H1 (cell line): ENCODE measurements around the gene WDR27. TPM values are rescaled to one million over a fixed set of nuclear protein-coding genes. Genes with fewer than 3 reads are reported as not detected.

Experiments
- CTCF ChIA-PET: fragments of 300-600 bp; sonication (Branson Sonifier 250); formaldehyde crosslinking; loops from one replicate; lab custom pipeline; 2021; ENCODE audit not compliant: partially characterized antibody; lab: Charles Lee
- POLR2A ChIA-PET: fragments of 300-600 bp; sonication (Branson Sonifier 250); formaldehyde crosslinking; loops from one replicate; lab custom pipeline; 2021; ENCODE audit warnings: inconsistent platforms; ENCODE audit not compliant: partially characterized antibody; lab: Charles Lee
- DNase-seq, 2 experiments: peaks; one replicate each; pipeline versions ENCODE4 v3.0.0 to v3.0.0-alpha.2; 2010 to 2022; ENCODE audit warnings: low spot score in 2 of 2, low read depth in 1 of 2, mixed read lengths in 1 of 2
- FAIRE-seq: peaks from 2 replicates; lab custom pipeline; 2011; peaks lifted over from hg19 to GRCh38; lab: Jason Lieb, UNC
- H2AFZ ChIP-seq: 2 replicates; pipeline ENCODE4 v1.8.1; 2012; ENCODE audit warnings: low read length, inconsistent platforms
- H2AK5ac ChIP-seq: 2 replicates; pipeline ENCODE4 v1.6.1; 2013; ENCODE audit warnings: low read depth, low read length
- H2BK120ac ChIP-seq: replicated peaks from 2 replicates; pipeline ENCODE3; 2013; ENCODE audit warnings: low read depth, low read length, inconsistent platforms
- H2BK12ac ChIP-seq: 2 replicates; pipeline ENCODE4 v1.6.1; 2013; ENCODE audit warnings: low read depth, low read length
- H2BK15ac ChIP-seq: 2 replicates; pipeline ENCODE4 v1.6.1; 2013; ENCODE audit warnings: low read length
- H2BK20ac ChIP-seq: 2 replicates; pipeline ENCODE4 v1.6.1; 2013; ENCODE audit warnings: low read length
- H2BK5ac ChIP-seq: 2 replicates; pipeline ENCODE4 v1.6.1; 2013; ENCODE audit warnings: low read depth, low read length
- H3K14ac ChIP-seq: 2 replicates; pipeline ENCODE4 v1.6.1; 2013; ENCODE audit warnings: inconsistent platforms; ENCODE audit not compliant: insufficient read length
- H3K18ac ChIP-seq: 2 replicates; pipeline ENCODE4 v1.6.1; 2013; ENCODE audit warnings: low read length; ENCODE audit errors: extremely low read depth
- H3K23ac ChIP-seq: 2 replicates; pipeline ENCODE4 v1.6.1; 2013; ENCODE audit warnings: inconsistent platforms; ENCODE audit not compliant: insufficient read length
- H3K23me2 ChIP-seq: 2 replicates; pipeline ENCODE4 v1.6.1; 2013; ENCODE audit warnings: low read depth, low read length
- H3K27ac ChIP-seq: 2 replicates; pipeline ENCODE4 v1.6.1; 2011; ENCODE audit warnings: low read depth, low read length, inconsistent platforms
- H3K27me3 ChIP-seq, 4 experiments: replicated peaks in 1 of 4; 1 replicate in 1 of 4; 2 replicates in 3 of 4; pipeline versions ENCODE4 v1.6.1 to v1.8.1; 2011 to 2013; ENCODE audit warnings: low read length in 3 of 4, mild to moderate bottlenecking in 3 of 4, inconsistent platforms in 2 of 4, mixed read lengths in 2 of 4, moderate library complexity in 1 of 4; ENCODE audit not compliant: control insufficient read depth in 3 of 4, insufficient read depth in 3 of 4; ENCODE audit errors: extremely low read depth in 1 of 4
- H3K36me3 ChIP-seq, 4 experiments: 2 replicates each; pipeline versions ENCODE4 v1.6.1 to v1.8.1; 2011 to 2013; ENCODE audit warnings: mild to moderate bottlenecking in 4 of 4, low read length in 3 of 4, moderate library complexity in 2 of 4, control low read depth in 1 of 4, inconsistent platforms in 1 of 4; ENCODE audit not compliant: insufficient read depth in 4 of 4, control insufficient read depth in 2 of 4
- H3K4ac ChIP-seq: replicated peaks from 2 replicates; pipeline ENCODE3; 2013; ENCODE audit warnings: low read length, low read depth, mixed read lengths, inconsistent platforms; ENCODE audit not compliant: insufficient read length
- H3K4me1 ChIP-seq, 4 experiments: replicated peaks in 1 of 4; 1 replicate in 1 of 4; 2 replicates in 3 of 4; pipeline versions ENCODE4 v1.6.1 to v1.8.1; 2011 to 2013; ENCODE audit warnings: low read length in 3 of 4, inconsistent platforms in 2 of 4, mixed read lengths in 1 of 4; ENCODE audit not compliant: insufficient read depth in 4 of 4, control insufficient read depth in 3 of 4
- H3K4me2 ChIP-seq, 2 experiments: 2 replicates each; pipeline versions ENCODE4 v1.6.1 to v1.8.1; 2011 to 2013; ENCODE audit warnings: low read depth in 2 of 2, low read length in 2 of 2, control low read depth in 1 of 2, inconsistent platforms in 1 of 2, mild to moderate bottlenecking in 1 of 2; ENCODE audit not compliant: insufficient read depth in 1 of 2
- H3K4me3 ChIP-seq, 4 experiments: fragments of 200-600, 300-600 bp in 1 of 4; sonication (generic), shearing (Covaris generic), sonication (Bioruptor Twin) in 1 of 4; 2 replicates each; pipeline versions ENCODE4 v1.5.1 to v1.8.1; 2011 to 2016; ENCODE audit warnings: low read length in 4 of 4, low read depth in 3 of 4, control low read depth in 2 of 4, inconsistent platforms in 2 of 4, mild to moderate bottlenecking in 2 of 4, mixed read lengths in 1 of 4, moderate library complexity in 1 of 4; ENCODE audit not compliant: insufficient read depth in 2 of 4; ENCODE audit errors: extremely low read depth in 1 of 4
- H3K56ac ChIP-seq: replicated peaks from 2 replicates; pipeline ENCODE3; 2013; ENCODE audit warnings: low read depth, mild to moderate bottlenecking, mixed read lengths, low read length, inconsistent platforms; ENCODE audit not compliant: insufficient read length
- H3K79me1 ChIP-seq: 2 replicates; pipeline ENCODE4 v1.6.1; 2013; ENCODE audit warnings: low read depth, low read length, control low read depth
- H3K79me2 ChIP-seq, 2 experiments: 2 replicates each; pipeline versions ENCODE4 v1.6.1 to v1.8.1; 2012 to 2013; ENCODE audit warnings: low read length in 2 of 2, mild to moderate bottlenecking in 2 of 2, inconsistent platforms in 1 of 2; ENCODE audit not compliant: insufficient read depth in 2 of 2, control insufficient read depth in 1 of 2
- H3K9ac ChIP-seq, 4 experiments: replicated peaks in 1 of 4; 1 replicate in 1 of 4; 2 replicates in 3 of 4; pipeline versions ENCODE4 v1.6.1 to v1.8.1; 2011 to 2013; ENCODE audit warnings: low read depth in 3 of 4, low read length in 3 of 4, control low read depth in 2 of 4, mild to moderate bottlenecking in 2 of 4, moderate library complexity in 2 of 4, inconsistent platforms in 1 of 4; ENCODE audit errors: extremely low read depth in 1 of 4
- H3K9me3 ChIP-seq, 2 experiments: 2 replicates each; pipeline versions ENCODE4 v1.6.1 to v1.8.1; 2012 to 2013; ENCODE audit warnings: mild to moderate bottlenecking in 2 of 2, moderate library complexity in 2 of 2, control low read depth in 1 of 2, inconsistent platforms in 1 of 2, low read depth in 1 of 2, low read length in 1 of 2, mixed read lengths in 1 of 2; ENCODE audit not compliant: insufficient read depth in 2 of 2
- H4K20me1 ChIP-seq, 2 experiments: replicated peaks in 1 of 2; 2 replicates each; pipeline versions ENCODE3 to v1.8.1; 2011 to 2013; ENCODE audit warnings: inconsistent platforms in 2 of 2, low read length in 2 of 2, mild to moderate bottlenecking in 1 of 2; ENCODE audit not compliant: insufficient read depth in 2 of 2, control insufficient read depth in 1 of 2
- H4K5ac ChIP-seq: 2 replicates; pipeline ENCODE4 v1.6.1; 2013; ENCODE audit warnings: low read length, low read depth, mixed read lengths, inconsistent platforms; ENCODE audit not compliant: insufficient read length
- H4K8ac ChIP-seq: 2 replicates; pipeline ENCODE4 v1.8.0; 2013; ENCODE audit warnings: mild to moderate bottlenecking, moderate library complexity, low read length, inconsistent platforms; ENCODE audit not compliant: insufficient read depth; ENCODE audit errors: extremely low read depth
- H4K91ac ChIP-seq: replicated peaks from 2 replicates; pipeline ENCODE3; 2013; ENCODE audit warnings: low read length, mixed read lengths, inconsistent platforms; ENCODE audit not compliant: insufficient read length
- EZH2 ChIP-seq: fragments of 200-600 bp; sonication (generic); IDR thresholded peaks from 2 replicates; pipeline ENCODE4 v1.7.1; 2012; ENCODE audit warnings: low read depth, mild to moderate bottlenecking, moderate library complexity, low read length, inconsistent platforms; ENCODE audit not compliant: severe bottlenecking
- FOSL1 ChIP-seq: IDR thresholded peaks from 2 replicates; pipeline ENCODE4 v1.6.1; 2011; ENCODE audit warnings: mild to moderate bottlenecking, low read depth, low read length, moderate library complexity; ENCODE audit not compliant: insufficient read depth
- HDAC6 ChIP-seq: IDR thresholded peaks from one replicate; pipeline ENCODE4 v1.7.1; 2012; ENCODE audit warnings: low read depth, mild to moderate bottlenecking, inconsistent platforms, low read length, moderate library complexity
- KDM1A ChIP-seq: fragments of 200-600, 300-600 bp; sonication (generic); IDR thresholded peaks from 2 replicates; pipeline ENCODE4 v1.7.1; 2016; ENCODE audit warnings: mild to moderate bottlenecking, low read length, borderline replicate concordance
- NANOG ChIP-seq: IDR thresholded peaks from 2 replicates; pipeline ENCODE4 v1.6.1; 2011; ENCODE audit warnings: low read length, low read depth, mild to moderate bottlenecking, inconsistent platforms; ENCODE audit not compliant: insufficient read depth, poor library complexity, severe bottlenecking
- RAD21 ChIP-seq, 2 experiments: IDR thresholded peaks in 1 of 2; conservative IDR thresholded peaks in 1 of 2; 2 replicates each; pipeline ENCODE4 v1.6.1; 2011; ENCODE audit warnings: low read depth in 2 of 2, low read length in 2 of 2, improper control_type of control experiment in 1 of 2, inconsistent platforms in 1 of 2, mild to moderate bottlenecking in 1 of 2, moderate library complexity in 1 of 2
- SIN3A ChIP-seq, 2 experiments: IDR thresholded peaks in 1 of 2; conservative IDR thresholded peaks in 1 of 2; 2 replicates each; pipeline ENCODE4 v1.6.1; 2011 to 2012; ENCODE audit warnings: low read length in 2 of 2, improper control_type of control experiment in 1 of 2, low read depth in 1 of 2, mild to moderate bottlenecking in 1 of 2
- SIX5 ChIP-seq: IDR thresholded peaks from 2 replicates; pipeline ENCODE4 v1.6.1; 2011; ENCODE audit warnings: mild to moderate bottlenecking, low read depth, low read length
- SP4 ChIP-seq: IDR thresholded peaks from 2 replicates; pipeline ENCODE4 v1.6.1; 2012; ENCODE audit warnings: low read length, inconsistent platforms
- SUZ12 ChIP-seq: fragments of 200-600 bp; sonication (generic); IDR thresholded peaks from 2 replicates; pipeline ENCODE4 v1.6.1; 2012; ENCODE audit warnings: mild to moderate bottlenecking, inconsistent platforms, low read length, moderate library complexity, mixed read lengths
- WGBS, 2 experiments: shearing (Covaris generic) in 1 of 2; methylation state at CpG; one replicate each; pipeline versions ENCODE4 v1.1.6 to v1.1.7; 2013 to 2015; ENCODE audit warnings: low lambda C conversion rate in 2 of 2, mixed read lengths in 2 of 2, inconsistent platforms in 1 of 2, low coverage in 1 of 2, missing lambda C conversion rate in 1 of 2; ENCODE audit not compliant: insufficient replicate concordance in 2 of 2, insufficient coverage in 1 of 2, insufficient read length in 1 of 2; ENCODE audit errors: extremely low coverage in 1 of 2, missing lambda C conversion rate in 1 of 2; 5-methylcytosine and 5-hydroxymethylcytosine counted together
- polyA plus RNA-seq, 7 experiments: library from polyadenylated mRNA; depleted of rRNA in 3 of 7; stranded (reverse) in 5 of 7; unstranded in 2 of 7; fragments of >200 nt in 5 of 7; fragments of 200-250 nt in 2 of 7; gene quantifications; 1 replicate in 5 of 7; 2 replicates in 1 of 7; 4 replicates in 1 of 7; pipeline versions ENCODE4 v1.2.1 to v1.2.3, GENCODE V29; 2011 to 2013; ENCODE audit warnings: missing spikeins in 2 of 7, mixed read lengths in 2 of 7
- total RNA-seq: library from RNA; stranded (reverse); fragmentation: NEBNext Ultra II Directional; extraction: Animal tissue kit (Norgen Biotek cat#: 25700); gene quantifications from 2 replicates; pipeline ENCODE4 v1.2.1, GENCODE V29; 2021

The WDR27 gene
- total and polyA plus RNA-seq, 2 of the 8 experiments (the other 6 are each of a cell fraction or from before 2014, with no cell fraction given), result 53.6 to 68.6 TPM

- no peak overlapping the region for H3K4me3 ChIP-seq
- H3K4me1 ChIP-seq, result no peaks in the 10 kb centered on the region
- no peak overlapping the region for H4K91ac ChIP-seq
- peaks cover 14 to 74% (median 50%) of the 10 kb centered on the region in 4 experiments for H3K36me3 ChIP-seq
- H2BK12ac ChIP-seq, result no peak overlapping the region
- H3K27me3 ChIP-seq, result no peaks in the 10 kb centered on the region
- H3K56ac ChIP-seq, result no peak overlapping the region
- H3K14ac ChIP-seq, result no peak overlapping the region
- H3K79me1 ChIP-seq, result no peaks in the 10 kb centered on the region
- no peak overlapping the region; the same call in 1 of the 2 replicates for H3K27ac ChIP-seq
- TF ChIP-seq EZH2 (no peak), RAD21 (IDR thresholded peaks at IDR 0.05 in 1 of 2, conservative IDR thresholded peaks at IDR 0.05 in 1 of 2; ENCODE audit: low read depth in 2 of 2, low read length in 2 of 2) (no peak), NANOG (no peak), FOSL1 (no peak), SIN3A (conservative IDR thresholded peaks at IDR 0.05 in 1 of 2, IDR thresholded peaks at IDR 0.05 in 1 of 2; ENCODE audit: low read depth in 1 of 2, low read length in 2 of 2) (no peak), SP4 (no peak), KDM1A (no peak), HDAC6 (no peak), SIX5 (no peak), SUZ12 (no peak)
- CTCF ChIA-PET, result interaction anchor here (0.7 to 1.2 kb wide), 2 partner anchors 16 to 705 kb away, joined by 3 to 4 read pairs; no protein-coding TSS in a partner anchor
- H3K23ac ChIP-seq, result no peak overlapping the region
- peaks cover 0 to 10% of the 10 kb centered on the region in 2 experiments for H4K20me1 ChIP-seq
- H3K23me2 ChIP-seq, result no peaks in the 10 kb centered on the region
- H2BK120ac ChIP-seq, result no peak overlapping the region
- WGBS, 2 experiments, result 81% methylated on average over 7 of the region's 7 CpGs; no CpG with 5 or more reads in 1 of the 2 experiments
- no peak overlapping the region for H3K9ac ChIP-seq
- H3K9me3 ChIP-seq, result peaks cover 0 to 9% of the 10 kb centered on the region in 2 experiments; a peak in 1 of 4 replicates
- no peak overlapping the region for H2BK5ac ChIP-seq
- H3K18ac ChIP-seq, result no peak overlapping the region
- no peak for FAIRE-seq
- no peaks in the 10 kb centered on the region for H3K79me2 ChIP-seq
- no peak overlapping the region for H3K4ac ChIP-seq
- no peak overlapping the region for H2AK5ac ChIP-seq
- H4K8ac ChIP-seq, result no peak overlapping the region; the same call in 1 of the 2 replicates
- no peak overlapping the region for H2BK20ac ChIP-seq
- H3K4me2 ChIP-seq, result no peak overlapping the region
- no peak overlapping the region for H4K5ac ChIP-seq
- H2BK15ac ChIP-seq, result no peak overlapping the region
- POLR2A ChIA-PET, result no interaction called here
- H2AFZ ChIP-seq, result no peak overlapping the region
- DNase-seq, result no peak
Observed at GRCh38 chr6:169661391-169661756, 40.5 kb downstream of the WDR27 start.
